NCI-H526 (cell line): ENCODE data around the gene ERICH6B.

Experiments used
- DNase-seq, 2 experiments: peaks; one replicate each; lab custom pipeline; 2025; lab: John Stamatoyannopoulos, UW

The ERICH6B gene

DNA sequence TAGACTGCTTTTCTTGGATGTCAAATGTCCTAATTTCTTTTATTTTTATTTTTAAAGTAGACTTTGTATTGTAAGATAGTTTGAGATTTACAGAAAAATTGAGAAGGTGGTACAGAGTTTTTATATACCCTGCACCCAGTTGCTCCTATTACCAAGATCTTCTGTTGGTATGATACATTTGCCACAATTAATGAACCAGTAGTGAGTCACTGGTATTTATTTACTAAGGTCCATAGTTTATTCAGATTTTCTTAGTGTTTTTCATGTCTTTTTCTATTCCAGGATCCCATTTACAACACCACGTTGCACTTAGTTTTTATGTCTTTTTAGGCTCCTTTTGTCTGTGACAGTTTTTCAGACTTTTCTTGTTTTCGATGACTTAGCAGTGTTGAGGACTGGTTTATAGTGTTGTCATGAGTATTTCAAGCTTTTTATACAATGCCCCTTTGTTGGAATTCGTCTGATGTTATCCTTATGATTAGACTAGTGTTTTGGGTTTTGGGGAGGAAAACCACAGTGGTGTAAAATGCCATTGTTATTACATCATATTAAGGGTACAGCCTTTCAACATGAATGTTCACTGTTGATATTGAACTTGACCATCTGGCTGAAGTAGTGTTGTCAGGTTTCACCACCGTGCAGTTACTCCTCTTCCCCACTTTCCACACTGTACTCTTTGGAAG is 114.9 kb downstream of the ERICH6B start:
- no peak for DNase-seq

DNA sequence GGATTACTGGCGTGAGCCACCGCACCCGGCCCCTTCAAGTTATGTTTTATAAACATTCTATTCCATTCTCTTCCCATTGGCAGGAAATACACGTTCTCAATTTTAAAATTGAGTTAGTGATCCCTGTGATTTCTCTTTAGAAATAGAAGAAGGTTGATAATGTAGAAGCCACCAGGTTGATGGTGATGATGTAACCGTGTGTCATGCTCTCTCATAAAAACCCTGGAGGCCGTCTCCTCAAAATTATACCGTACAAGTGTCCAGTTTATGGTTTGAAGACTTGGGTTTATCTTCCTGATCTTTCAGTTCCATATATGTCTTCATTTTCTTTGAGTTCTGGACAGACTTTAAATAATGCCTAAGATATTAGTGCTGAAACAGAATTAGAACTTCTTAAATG is 118.6 kb downstream of the ERICH6B start:
- DNase-seq = no peak

GRCh38 chr13:45492538-45492937 is 123.0 kb downstream of the ERICH6B start:
- DNase-seq = no peak
